ENCODE results near the gene SOX4. TPM values are rescaled to one million over a fixed set of nuclear protein-coding genes. Genes with fewer than 3 reads are reported as not detected.

Gene SOX4
- total RNA-seq, 1 donor from 2014 or later, result 221 TPM

GRCh38 chr6:21603082-21603952, 9.8 kb downstream of the SOX4 start:
- no peaks in the 10 kb centered on the region for H3K27me3 Mint-ChIP-seq (ENCODE audit: low read depth)
- peak overlapping the region; percentile 79 for H3K27ac Mint-ChIP-seq
- no peak overlapping the region for H3K4me3 Mint-ChIP-seq
- no peak for TF ChIP-seq CTCF (IDR thresholded peaks at IDR 0.05; ENCODE audit: unreplicated experiment)
- peaks cover 20% of the 10 kb centered on the region for H3K36me3 Mint-ChIP-seq
- H3K4me1 Mint-ChIP-seq, result peaks cover 47% of the 10 kb centered on the region
- H3K9me3 Mint-ChIP-seq, result no peaks in the 10 kb centered on the region
- DNase-seq (ENCODE audit: low spot score in 2 of 2, unreplicated experiment in 2 of 2), result no peak

GRCh38 chr6:21604081-21604480, 10.5 kb downstream of the SOX4 start:
- H3K4me3 Mint-ChIP-seq, result no peak overlapping the region

GRCh38 chr6:21605166-21605565, 11.6 kb downstream of the SOX4 start:
- Mint-ChIP-seq H3K9me3 (no peaks in the 10 kb centered on the region), H3K4me1 (peaks cover 29% of the 10 kb centered on the region), H3K27me3 (ENCODE audit: low read depth) (no peaks in the 10 kb centered on the region), H3K36me3 (peaks cover 17% of the 10 kb centered on the region), H3K4me3 (no peak overlapping the region), H3K27ac (no peak overlapping the region)
- DNase-seq (ENCODE audit: low spot score in 2 of 2, unreplicated experiment in 2 of 2), result no peak
- no peak for TF ChIP-seq CTCF (IDR thresholded peaks at IDR 0.05; ENCODE audit: unreplicated experiment)

More at GRCh38 chr6:21604081-21604480, 10.5 kb downstream of the SOX4 start:
- TF ChIP-seq CTCF (IDR thresholded peaks at IDR 0.05; ENCODE audit: unreplicated experiment), result no peak
- no peaks in the 10 kb centered on the region for H3K27me3 Mint-ChIP-seq (ENCODE audit: low read depth)
- H3K9me3 Mint-ChIP-seq, result no peaks in the 10 kb centered on the region
- no peak for DNase-seq (ENCODE audit: low spot score in 2 of 2, unreplicated experiment in 2 of 2)
- peaks cover 40% of the 10 kb centered on the region for H3K4me1 Mint-ChIP-seq
- peaks cover 20% of the 10 kb centered on the region for H3K36me3 Mint-ChIP-seq
- H3K27ac Mint-ChIP-seq, result peak overlapping the region; percentile 62

- DNase-seq (ENCODE audit: low spot score in 2 of 2, unreplicated experiment in 2 of 2), result no peak
- no peaks in the 10 kb centered on the region for H3K27me3 Mint-ChIP-seq (ENCODE audit: low read depth)
- H3K4me1 Mint-ChIP-seq, result peaks cover 20% of the 10 kb centered on the region
- peaks cover 3% of the 10 kb centered on the region for H3K36me3 Mint-ChIP-seq
- no peak overlapping the region for H3K27ac Mint-ChIP-seq
- H3K9me3 Mint-ChIP-seq, result no peaks in the 10 kb centered on the region
- no peak overlapping the region for H3K4me3 Mint-ChIP-seq
- TF ChIP-seq CTCF (IDR thresholded peaks at IDR 0.05; ENCODE audit: unreplicated experiment), result no peak
These were observed 15.1 kb downstream of the SOX4 start for GRCh38 chr6:21608601-21609000.

GRCh38 chr6:21609881-21610329, 16.4 kb downstream of the SOX4 start:
- no peak for DNase-seq (ENCODE audit: low spot score in 2 of 2, unreplicated experiment in 2 of 2)
- no peaks in the 10 kb centered on the region for H3K27me3 Mint-ChIP-seq (ENCODE audit: low read depth)
- peaks cover 3% of the 10 kb centered on the region for H3K36me3 Mint-ChIP-seq
- no peak overlapping the region for H3K4me3 Mint-ChIP-seq
- no peak for TF ChIP-seq CTCF (IDR thresholded peaks at IDR 0.05; ENCODE audit: unreplicated experiment)
- H3K27ac Mint-ChIP-seq, result no peak overlapping the region
- H3K4me1 Mint-ChIP-seq, result peaks cover 24% of the 10 kb centered on the region
- H3K9me3 Mint-ChIP-seq, result no peaks in the 10 kb centered on the region
